A673 (cell line): Measurements from ENCODE around the gene CST4. TPM values are rescaled to one million over a fixed set of nuclear protein-coding genes. Genes with fewer than 3 reads are reported as not detected.

Source experiments
- BruUV-seq: library from RNA; stranded (reverse); fragments of 400-500 nt; replicated peaks from 2 replicates; lab custom pipeline; 2021; lab: Mats Ljungman, UMichigan
- CTCF ChIA-PET: fragments of 300-600 bp; sonication (Branson Sonifier 250); formaldehyde crosslinking; loops from one replicate; lab custom pipeline; 2022; ENCODE audit warnings: antibody characterized with exemption; lab: Charles Lee
- POLR2A ChIA-PET: fragments of 300-600 bp; sonication (Branson Sonifier 250); formaldehyde crosslinking; loops from one replicate; lab custom pipeline; 2022; ENCODE audit warnings: antibody characterized with exemption; ENCODE audit not compliant: low non-redundant PET; lab: Charles Lee
- DNase-seq: peaks from one replicate; pipeline ENCODE4 v3.0.0-alpha.2; 2015; ENCODE audit warnings: low spot score
- H3K27ac ChIP-seq: fragments of 200-600 bp; sonication (generic); 2 replicates; pipeline ENCODE4 v1.5.1; 2016; ENCODE audit warnings: mixed run types, low read depth, mild to moderate bottlenecking, mixed read lengths, antibody characterized with exemption, low read length; ENCODE audit not compliant: poor library complexity, severe bottlenecking
- H3K27me3 ChIP-seq: fragments of 200-600 bp; sonication (generic); replicated peaks from 2 replicates; pipeline ENCODE4 v1.6.1; 2017; ENCODE audit warnings: mixed run types, low read depth, mild to moderate bottlenecking, mixed read lengths, antibody characterized with exemption, low read length; ENCODE audit not compliant: insufficient read depth, poor library complexity
- H3K36me3 ChIP-seq: fragments of 200-600 bp; sonication (generic); 2 replicates; pipeline ENCODE4 v1.6.1; 2016; ENCODE audit warnings: mixed run types, mild to moderate bottlenecking, mixed read lengths, antibody characterized with exemption, low read length; ENCODE audit not compliant: insufficient read depth, poor library complexity, severe bottlenecking
- H3K4me1 ChIP-seq: fragments of 200-600 bp; sonication (generic); 2 replicates; pipeline ENCODE4 v1.6.1; 2017; ENCODE audit warnings: mixed run types, mild to moderate bottlenecking, mixed read lengths, antibody characterized with exemption, low read length; ENCODE audit not compliant: insufficient read depth, poor library complexity, severe bottlenecking
- H3K4me3 ChIP-seq: fragments of 200-600 bp; sonication (generic); 2 replicates; pipeline ENCODE4 v1.5.1; 2016; ENCODE audit warnings: low read depth, mixed run types, mild to moderate bottlenecking, mixed read lengths, low read length; ENCODE audit not compliant: poor library complexity, severe bottlenecking
- H3K9me3 ChIP-seq: fragments of 200-600 bp; sonication (generic); 2 replicates; pipeline ENCODE4 v1.6.1; 2016; ENCODE audit warnings: mixed run types, low read depth, mild to moderate bottlenecking, mixed read lengths, antibody characterized with exemption, low read length; ENCODE audit not compliant: poor library complexity, severe bottlenecking
- EZH2 ChIP-seq: fragments of 200-600 bp; sonication (generic); IDR thresholded peaks from 2 replicates; pipeline ENCODE4 v1.6.1; 2017; ENCODE audit warnings: borderline replicate concordance, low read depth, mild to moderate bottlenecking, mixed read lengths, antibody characterized with exemption, low read length; ENCODE audit not compliant: poor library complexity, severe bottlenecking
- intact Hi-C: fragments of 100-400 bp; cut with micrococcal nuclease; formaldehyde crosslinking; loops from one replicate; pipeline ENCODE4 v1.10.0; 2022; ENCODE audit not compliant: unreplicated experiment
- total RNA-seq: library from RNA; stranded (reverse); gene quantifications from 2 replicates; pipeline ENCODE4 v1.2.3, GENCODE V29; 2021
- TF ChIP-seq, protein P1 (sequence below): fragments of 300-800, 200-600 bp; sonication (generic); conservative IDR thresholded peaks from 2 replicates; pipeline ENCODE4 v1.5.1; 2017; ENCODE audit warnings: low read depth, mild to moderate bottlenecking, antibody characterized with exemption, low read length, moderate library complexity, mixed read lengths

CST4 gene
- total RNA-seq, 1 experiment from 2014 or later, result not detected

DNA sequence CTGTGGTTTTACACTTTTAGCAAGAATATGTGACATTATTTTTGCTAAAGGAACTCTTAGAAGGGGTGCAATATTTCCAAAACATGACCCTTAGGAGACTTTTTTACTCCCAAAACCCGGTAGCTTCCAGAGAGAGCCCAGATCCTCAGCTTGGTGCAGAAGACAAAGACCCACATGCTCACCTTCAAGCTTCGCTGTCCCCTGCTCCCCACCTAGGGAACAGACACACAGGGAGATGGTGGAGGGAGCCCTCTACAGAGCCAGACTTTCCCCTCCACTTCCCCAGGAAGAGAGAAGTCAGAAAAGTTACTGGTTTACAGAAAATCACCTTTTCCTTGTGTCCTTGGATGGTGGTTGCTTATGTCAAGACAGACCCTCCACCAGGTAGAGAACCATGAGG, 5.0 kb downstream of the CST4 start:
- Histone ChIP-seq H3K36me3 (no peaks in the 10 kb centered on the region), H3K9me3 (no peaks in the 10 kb centered on the region), H3K4me1 (no peaks in the 10 kb centered on the region), H3K4me3 (no peak overlapping the region), H3K27me3 (no peaks in the 10 kb centered on the region), H3K27ac (no peak overlapping the region)
- no TSS peak for BruUV-seq
- CTCF ChIA-PET, result no interaction called here
- DNase-seq, result no peak
- intact Hi-C loops, result no loop called here
- TF ChIP-seq, protein P1, sequence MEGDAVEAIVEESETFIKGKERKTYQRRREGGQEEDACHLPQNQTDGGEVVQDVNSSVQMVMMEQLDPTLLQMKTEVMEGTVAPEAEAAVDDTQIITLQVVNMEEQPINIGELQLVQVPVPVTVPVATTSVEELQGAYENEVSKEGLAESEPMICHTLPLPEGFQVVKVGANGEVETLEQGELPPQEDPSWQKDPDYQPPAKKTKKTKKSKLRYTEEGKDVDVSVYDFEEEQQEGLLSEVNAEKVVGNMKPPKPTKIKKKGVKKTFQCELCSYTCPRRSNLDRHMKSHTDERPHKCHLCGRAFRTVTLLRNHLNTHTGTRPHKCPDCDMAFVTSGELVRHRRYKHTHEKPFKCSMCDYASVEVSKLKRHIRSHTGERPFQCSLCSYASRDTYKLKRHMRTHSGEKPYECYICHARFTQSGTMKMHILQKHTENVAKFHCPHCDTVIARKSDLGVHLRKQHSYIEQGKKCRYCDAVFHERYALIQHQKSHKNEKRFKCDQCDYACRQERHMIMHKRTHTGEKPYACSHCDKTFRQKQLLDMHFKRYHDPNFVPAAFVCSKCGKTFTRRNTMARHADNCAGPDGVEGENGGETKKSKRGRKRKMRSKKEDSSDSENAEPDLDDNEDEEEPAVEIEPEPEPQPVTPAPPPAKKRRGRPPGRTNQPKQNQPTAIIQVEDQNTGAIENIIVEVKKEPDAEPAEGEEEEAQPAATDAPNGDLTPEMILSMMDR, result no peak
- no peak for TF ChIP-seq EZH2
- POLR2A ChIA-PET, result no interaction called here

DNA sequence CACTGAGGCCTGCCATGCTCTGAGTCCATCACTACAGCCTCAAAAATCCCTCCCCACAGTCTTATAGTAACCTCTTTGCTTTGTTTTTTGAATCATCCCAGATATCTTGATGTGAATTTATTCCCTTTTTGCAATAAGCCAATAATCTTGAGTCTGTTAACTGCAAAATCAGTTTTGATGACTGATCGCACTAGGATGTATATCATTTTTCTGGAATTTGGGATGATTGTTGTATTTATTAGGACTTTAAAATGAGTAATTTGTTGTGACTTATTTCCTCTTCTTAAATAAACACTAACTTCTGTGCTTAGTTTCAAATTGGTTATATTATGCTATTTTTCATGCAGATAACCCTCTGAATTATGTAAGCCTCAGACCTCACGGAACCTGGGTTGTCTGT, 5.6 kb downstream of the CST4 start:
- no peaks in the 10 kb centered on the region for H3K9me3 ChIP-seq
- intact Hi-C loops, result no loop called here
- H3K27ac ChIP-seq, result no peak overlapping the region
- no peak overlapping the region for H3K4me3 ChIP-seq
- no TSS peak for BruUV-seq
- TF ChIP-seq, protein P1, result no peak
- TF ChIP-seq EZH2, result no peak
- H3K4me1 ChIP-seq, result no peaks in the 10 kb centered on the region
- CTCF ChIA-PET, result no interaction called here
- POLR2A ChIA-PET, result no interaction called here
- no peaks in the 10 kb centered on the region for H3K36me3 ChIP-seq
- no peak for DNase-seq
- peaks cover 2% of the 10 kb centered on the region for H3K27me3 ChIP-seq

DNA sequence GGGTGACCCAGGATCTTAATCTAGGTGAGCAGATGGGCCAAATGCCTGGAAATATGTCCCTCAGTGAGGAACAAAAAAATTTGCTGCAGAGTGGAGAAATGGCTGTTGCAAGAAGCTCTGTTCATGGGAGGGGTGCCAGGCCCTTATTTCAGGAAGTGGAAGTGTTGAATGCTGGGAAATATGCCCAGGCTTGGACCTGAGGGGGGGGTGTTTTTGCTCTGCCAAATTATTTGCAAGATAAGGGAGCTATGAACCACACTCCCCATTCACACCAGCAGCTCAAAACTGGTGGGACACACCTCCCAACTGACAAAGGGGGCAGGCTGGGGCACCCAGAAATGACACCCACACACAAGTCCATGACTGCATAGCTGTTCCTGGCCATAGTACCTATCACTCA, 8.7 kb downstream of the CST4 start:
- Histone ChIP-seq H3K4me3 (no peak overlapping the region), H3K36me3 (no peaks in the 10 kb centered on the region), H3K27ac (no peak overlapping the region), H3K27me3 (peaks cover 15% of the 10 kb centered on the region), H3K4me1 (no peaks in the 10 kb centered on the region), H3K9me3 (no peaks in the 10 kb centered on the region)
- ChIA-PET POLR2A (no interaction called here), CTCF (no interaction called here)
- BruUV-seq, result no TSS peak
- DNase-seq, result no peak
- TF ChIP-seq, protein P1, result no peak
- no peak for TF ChIP-seq EZH2
- intact Hi-C loops, result no loop called here
